ENCODE results near the gene TMEM168. TPM values are rescaled to one million over a fixed set of nuclear protein-coding genes. Genes with fewer than 3 reads are reported as not detected.
"Not testable (repeated sequence)": the region's sequence is repeated elsewhere in the genome, so short reads cannot be mapped to it uniquely, and the experiment has no call there.

Gene TMEM168
- total RNA-seq, 4 donors from 2014 or later = 29.2 to 43.5 (median 30.4) TPM

DNA sequence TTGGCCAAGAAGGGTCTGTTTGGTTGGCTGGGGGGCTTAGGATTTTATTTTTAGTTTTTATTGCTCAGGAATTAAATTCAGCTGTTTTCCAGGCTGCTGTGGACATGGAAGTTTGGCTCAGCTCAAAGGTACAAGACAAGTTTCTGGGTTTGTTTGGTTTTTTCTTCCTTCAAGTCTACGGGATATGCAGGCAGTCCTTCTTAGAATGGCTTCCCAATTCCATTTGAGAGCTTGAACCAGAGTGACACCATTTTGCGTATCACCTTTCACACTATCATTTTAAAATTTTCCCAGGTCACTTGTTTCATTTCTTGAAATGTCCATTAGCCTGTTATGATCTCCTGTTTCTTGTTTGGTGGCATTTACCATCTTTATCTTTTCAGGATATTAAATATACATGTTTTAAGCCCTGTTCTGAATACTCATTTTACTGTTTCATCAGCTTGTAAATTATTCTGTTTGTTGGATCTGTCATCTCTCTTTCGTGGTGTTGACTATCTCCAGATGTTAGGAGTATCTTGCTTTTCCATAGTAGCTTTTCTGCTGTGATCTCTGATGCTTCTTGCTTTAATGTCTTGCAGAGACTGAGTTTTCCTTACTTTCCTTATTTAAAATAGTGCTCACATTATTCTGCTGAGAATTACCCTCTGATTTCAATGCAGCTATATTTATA lies 9.4 kb upstream of the TMEM168 start:
- TF ChIP-seq, protein P1, sequence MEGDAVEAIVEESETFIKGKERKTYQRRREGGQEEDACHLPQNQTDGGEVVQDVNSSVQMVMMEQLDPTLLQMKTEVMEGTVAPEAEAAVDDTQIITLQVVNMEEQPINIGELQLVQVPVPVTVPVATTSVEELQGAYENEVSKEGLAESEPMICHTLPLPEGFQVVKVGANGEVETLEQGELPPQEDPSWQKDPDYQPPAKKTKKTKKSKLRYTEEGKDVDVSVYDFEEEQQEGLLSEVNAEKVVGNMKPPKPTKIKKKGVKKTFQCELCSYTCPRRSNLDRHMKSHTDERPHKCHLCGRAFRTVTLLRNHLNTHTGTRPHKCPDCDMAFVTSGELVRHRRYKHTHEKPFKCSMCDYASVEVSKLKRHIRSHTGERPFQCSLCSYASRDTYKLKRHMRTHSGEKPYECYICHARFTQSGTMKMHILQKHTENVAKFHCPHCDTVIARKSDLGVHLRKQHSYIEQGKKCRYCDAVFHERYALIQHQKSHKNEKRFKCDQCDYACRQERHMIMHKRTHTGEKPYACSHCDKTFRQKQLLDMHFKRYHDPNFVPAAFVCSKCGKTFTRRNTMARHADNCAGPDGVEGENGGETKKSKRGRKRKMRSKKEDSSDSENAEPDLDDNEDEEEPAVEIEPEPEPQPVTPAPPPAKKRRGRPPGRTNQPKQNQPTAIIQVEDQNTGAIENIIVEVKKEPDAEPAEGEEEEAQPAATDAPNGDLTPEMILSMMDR (IDR thresholded peaks at IDR 0.05) = no peak
- TF ChIP-seq POLR2A (IDR thresholded peaks at IDR 0.05) = no peak
- WGBS, 2 donors = 86% methylated on average over 3 of the region's 3 CpGs
- no peaks in the 10 kb centered on the region for H3K27me3 ChIP-seq

DNA sequence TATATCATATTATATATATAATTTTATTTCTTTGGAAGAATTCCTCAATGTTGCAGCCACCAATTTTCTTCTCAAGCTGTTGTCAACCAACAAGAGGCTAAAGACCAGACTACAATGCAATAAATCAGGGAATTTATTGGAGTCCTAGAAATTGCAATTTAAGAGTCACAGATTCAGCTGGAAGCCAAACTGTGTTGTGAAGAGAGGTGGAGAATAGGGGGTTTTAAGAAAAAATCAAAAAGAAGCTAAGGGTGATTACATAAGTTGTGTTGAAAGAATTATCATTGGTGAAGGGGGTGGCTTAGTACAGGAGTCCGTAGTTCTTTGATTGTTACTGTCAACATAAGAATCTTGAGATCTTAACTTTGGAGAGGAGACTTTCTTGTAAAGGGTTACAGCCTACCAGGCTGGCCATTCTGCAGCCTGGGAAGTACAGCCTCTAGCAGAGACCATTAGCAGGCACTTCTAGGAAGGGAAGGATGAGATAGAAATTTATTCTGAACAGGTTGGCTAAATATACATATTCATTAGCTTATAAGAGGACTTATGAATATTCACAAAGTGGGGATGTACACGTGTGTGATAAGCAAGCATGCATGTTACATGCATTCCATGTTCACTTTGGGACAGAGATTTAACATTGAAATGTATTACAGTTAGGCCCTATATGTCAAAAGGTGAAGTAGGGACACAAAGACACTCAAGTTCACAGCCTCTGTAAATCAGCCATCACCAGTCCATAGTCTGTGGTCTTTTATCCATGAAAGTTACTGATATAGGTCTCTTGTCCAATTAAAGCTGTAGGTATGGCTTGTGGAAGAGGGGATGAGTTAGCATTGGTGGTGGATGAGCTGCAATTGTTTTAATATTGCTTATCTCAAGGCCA lies 8.3 kb upstream of the TMEM168 start:
- Histone ChIP-seq H3K27ac (no peak overlapping the region), H3K4me3 (replicated peaks in 1 of 3) (no peak overlapping the region), H3K4me1 (no peaks in the 10 kb centered on the region), H3K27me3 (no peaks in the 10 kb centered on the region), H3K36me3 (no peaks in the 10 kb centered on the region), H3K9me3 (no peaks in the 10 kb centered on the region)
- 53 to 77% methylated on average over 2 of the region's 2 CpGs for WGBS, 2 donors
- TF ChIP-seq, protein P1 (IDR thresholded peaks at IDR 0.05) = no peak
- TF ChIP-seq POLR2A (IDR thresholded peaks at IDR 0.05) = no peak
- DNase-seq = no peak
- intact Hi-C loops (cut with DNase I) = no loop called here

More for the DNA sequence above, 9.4 kb upstream of the TMEM168 start:
- no peak for DNase-seq
- no peak overlapping the region for H3K4me3 ChIP-seq (replicated peaks in 1 of 3)
- H3K4me1 ChIP-seq = no peaks in the 10 kb centered on the region
- no peaks in the 10 kb centered on the region for H3K9me3 ChIP-seq
- H3K27ac ChIP-seq = no peak overlapping the region
- intact Hi-C loops (cut with DNase I) = no loop called here
- no peaks in the 10 kb centered on the region for H3K36me3 ChIP-seq

DNA sequence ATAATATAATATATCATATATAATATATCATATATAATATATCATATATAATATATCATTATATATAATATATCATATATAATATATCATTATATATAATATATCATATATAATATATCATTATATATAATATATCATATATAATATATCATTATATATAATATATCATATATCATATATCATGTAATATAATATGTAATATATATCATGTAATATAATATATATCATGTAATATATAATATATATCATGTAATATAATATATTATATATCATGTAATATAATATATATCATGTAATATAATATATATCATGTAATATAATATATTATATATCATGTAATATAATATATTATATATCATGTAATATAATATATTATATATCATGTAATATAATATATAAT lies 6.4 kb upstream of the TMEM168 start:
- H3K27me3 ChIP-seq; DNase-seq; H3K36me3 ChIP-seq; H3K27ac ChIP-seq; H3K9me3 ChIP-seq; intact Hi-C loops (cut with DNase I); H3K4me3 ChIP-seq (replicated peaks in 1 of 3); H3K4me1 ChIP-seq: not testable (repeated sequence)

DNA sequence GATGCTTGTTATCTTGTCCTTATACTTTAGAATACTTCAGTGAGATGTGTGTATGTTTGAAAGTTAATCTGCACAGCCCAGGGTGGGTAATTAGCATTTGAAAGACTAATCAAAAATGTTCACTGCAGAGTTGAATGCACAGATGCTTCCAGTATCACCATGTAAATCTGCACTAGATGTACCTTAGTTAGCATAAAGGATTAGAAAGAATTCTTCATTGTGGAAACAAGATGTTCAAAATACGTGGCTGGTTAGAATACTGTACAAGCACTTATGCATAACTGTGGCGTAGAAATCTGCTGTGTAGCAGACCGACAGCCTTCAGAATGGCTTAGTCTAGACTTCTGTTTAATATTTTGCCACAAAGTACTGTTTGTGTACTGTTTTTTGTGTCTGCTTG lies 2.2 kb upstream of the TMEM168 start:
- intact Hi-C loops (cut with DNase I) = no loop called here
- 91 to 94% methylated on average over 3 of the region's 3 CpGs for WGBS, 2 donors
- H3K9me3 ChIP-seq = no peaks in the 10 kb centered on the region
- TF ChIP-seq, protein P1 (IDR thresholded peaks at IDR 0.05) = no peak
- TF ChIP-seq POLR2A (IDR thresholded peaks at IDR 0.05) = no peak
- no peak for DNase-seq
- no peaks in the 10 kb centered on the region for H3K36me3 ChIP-seq
- H3K4me3 ChIP-seq (replicated peaks in 1 of 3) = no peak overlapping the region
- H3K27me3 ChIP-seq = no peaks in the 10 kb centered on the region
- H3K27ac ChIP-seq = no peak overlapping the region
- H3K4me1 ChIP-seq = peaks cover 10 to 15% of the 10 kb centered on the region in 2 donors

DNA sequence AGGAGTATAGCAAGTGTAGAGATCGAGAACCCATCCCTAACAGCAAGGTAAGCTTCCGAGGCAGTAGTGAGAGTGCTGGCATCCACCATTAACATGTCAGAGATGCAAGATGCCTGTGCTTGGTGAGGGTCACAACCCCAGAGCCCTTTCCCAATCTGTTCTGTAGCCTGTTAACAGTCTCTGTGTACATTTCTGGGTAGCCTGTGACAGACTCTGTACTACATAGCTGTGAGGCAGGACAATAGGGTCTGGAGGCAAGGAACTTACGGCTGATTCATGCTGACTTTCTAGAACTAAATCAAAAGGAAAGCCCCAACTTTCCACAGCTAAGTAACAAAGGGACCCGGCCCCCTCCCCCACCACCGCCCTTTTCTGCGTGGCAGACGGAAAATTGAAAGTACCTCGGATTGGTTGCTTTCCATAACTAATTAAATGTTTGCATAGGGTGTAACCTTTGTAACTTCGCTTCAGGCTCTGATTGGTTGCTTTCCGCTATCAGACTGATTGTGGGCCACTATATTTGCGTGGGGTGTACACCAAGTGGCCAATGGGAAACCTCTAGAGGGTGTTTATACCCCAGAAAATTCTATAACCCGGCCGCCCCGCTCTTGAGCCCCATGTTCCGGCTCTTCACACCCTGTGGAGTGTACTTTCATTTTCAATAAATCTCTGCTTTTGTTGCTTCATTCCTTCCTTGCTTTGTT lies 1.4 kb upstream of the TMEM168 start:
- intact Hi-C loops (cut with DNase I) = no loop called here
- H3K36me3 ChIP-seq = no peaks in the 10 kb centered on the region
- no peaks in the 10 kb centered on the region for H3K9me3 ChIP-seq
- no peaks in the 10 kb centered on the region for H3K27me3 ChIP-seq
- no peak overlapping the region for H3K4me3 ChIP-seq (replicated peaks in 1 of 3)
- DNase-seq = no peak
- no peak overlapping the region for H3K27ac ChIP-seq
- H3K4me1 ChIP-seq = peaks cover 10 to 15% of the 10 kb centered on the region in 2 donors
- WGBS, 2 donors = 94 to 97% methylated on average over 15 of the region's 15 CpGs
- TF ChIP-seq, protein P1 (IDR thresholded peaks at IDR 0.05) = no peak
- no peak for TF ChIP-seq POLR2A (IDR thresholded peaks at IDR 0.05)

All from thyroid gland (tissue), 4 donors.